Mesothelial cell of epicardium (in vitro differentiated cells): Measurements from ENCODE around the gene OR10A6. TPM values are rescaled to one million over a fixed set of nuclear protein-coding genes. Genes with fewer than 3 reads are reported as not detected.

Experiments
- DNase-seq, 2 experiments: peaks; one replicate each; pipeline ENCODE4 v3.0.0; 2021; ENCODE audit warnings: low spot score in 2 of 2; ENCODE audit not compliant: unreplicated experiment in 2 of 2
- H3K27ac Mint-ChIP-seq: 2 replicates; pipeline ENCODE4 v1.8.0; 2021; ENCODE audit warnings: mixed read lengths
- H3K27me3 Mint-ChIP-seq: 2 replicates; pipeline ENCODE4 v1.8.0; 2021; ENCODE audit warnings: low read depth, mixed read lengths
- H3K36me3 Mint-ChIP-seq: 2 replicates; pipeline ENCODE4 v1.8.0; 2021; ENCODE audit warnings: mixed read lengths
- H3K4me1 Mint-ChIP-seq: 2 replicates; pipeline ENCODE4 v1.8.0; 2021; ENCODE audit warnings: mixed read lengths
- H3K4me3 Mint-ChIP-seq: 2 replicates; pipeline ENCODE4 v1.8.0; 2021; ENCODE audit warnings: mild to moderate bottlenecking, moderate library complexity, mixed read lengths
- H3K9me3 Mint-ChIP-seq: 2 replicates; pipeline ENCODE4 v1.8.0; 2021; ENCODE audit warnings: mixed read lengths
- CTCF ChIP-seq: fragments of 200-600 bp; sonication (generic); IDR thresholded peaks from one replicate; pipeline ENCODE4 v1.5.0; 2021; ENCODE audit warnings: antibody characterized with exemption; ENCODE audit not compliant: unreplicated experiment
- total RNA-seq: library from RNA; stranded (reverse); gene quantifications from 3 replicates; pipeline ENCODE4 v1.2.1, GENCODE V29; 2021

Gene OR10A6
- total RNA-seq, 1 donor from 2014 or later: not detected

GRCh38 chr11:7901319-7901854, 29.7 kb downstream of the OR10A6 start:
- peaks cover 37% of the 10 kb centered on the region for H3K4me1 Mint-ChIP-seq
- DNase-seq: no peak
- H3K36me3 Mint-ChIP-seq: peaks cover 21% of the 10 kb centered on the region
- peaks cover 14% of the 10 kb centered on the region for H3K9me3 Mint-ChIP-seq
- H3K27ac Mint-ChIP-seq: peak overlapping the region; percentile 6
- no peaks in the 10 kb centered on the region for H3K27me3 Mint-ChIP-seq
- no peak overlapping the region for H3K4me3 Mint-ChIP-seq
- no peak for TF ChIP-seq CTCF

- no peak for TF ChIP-seq CTCF
- DNase-seq: no peak
- peaks cover 14% of the 10 kb centered on the region for H3K9me3 Mint-ChIP-seq
- peaks cover 30% of the 10 kb centered on the region for H3K4me1 Mint-ChIP-seq
- H3K36me3 Mint-ChIP-seq: peaks cover 21% of the 10 kb centered on the region
- no peak overlapping the region for H3K27ac Mint-ChIP-seq
- no peak overlapping the region for H3K4me3 Mint-ChIP-seq
- H3K27me3 Mint-ChIP-seq: no peaks in the 10 kb centered on the region
Measured at GRCh38 chr11:7900686-7901085, 30.4 kb downstream of the OR10A6 start.

- no peak overlapping the region for H3K4me3 Mint-ChIP-seq
- TF ChIP-seq CTCF: no peak
- peaks cover 14% of the 10 kb centered on the region for H3K9me3 Mint-ChIP-seq
- no peak overlapping the region for H3K27ac Mint-ChIP-seq
- H3K27me3 Mint-ChIP-seq: no peaks in the 10 kb centered on the region
- peaks cover 21% of the 10 kb centered on the region for H3K36me3 Mint-ChIP-seq
- DNase-seq: no peak
- peaks cover 19% of the 10 kb centered on the region for H3K4me1 Mint-ChIP-seq
Measured at GRCh38 chr11:7899418-7899817, 31.6 kb downstream of the OR10A6 start.

- Mint-ChIP-seq H3K9me3 (peaks cover 14% of the 10 kb centered on the region), H3K4me1 (peaks cover 19% of the 10 kb centered on the region), H3K36me3 (peaks cover 21% of the 10 kb centered on the region), H3K27me3 (no peaks in the 10 kb centered on the region), H3K4me3 (no peak overlapping the region), H3K27ac (no peak overlapping the region)
- TF ChIP-seq CTCF: no peak
- no peak for DNase-seq
Measured at GRCh38 chr11:7898666-7899283, 32.3 kb downstream of the OR10A6 start.

GRCh38 chr11:7896009-7896785, 34.9 kb downstream of the OR10A6 start:
- H3K4me1 Mint-ChIP-seq: peaks cover 23% of the 10 kb centered on the region
- no peak overlapping the region for H3K4me3 Mint-ChIP-seq
- no peak for DNase-seq
- peaks cover 21% of the 10 kb centered on the region for H3K36me3 Mint-ChIP-seq
- TF ChIP-seq CTCF: no peak
- no peak overlapping the region for H3K27ac Mint-ChIP-seq
- no peaks in the 10 kb centered on the region for H3K27me3 Mint-ChIP-seq
- peaks cover 14% of the 10 kb centered on the region for H3K9me3 Mint-ChIP-seq
